ENCODE results near the gene CDC42BPG.
"Not testable (repeated sequence)": the region's sequence is repeated elsewhere in the genome, so short reads cannot be mapped to it uniquely, and the experiment has no call there.

CDC42BPG gene

DNA sequence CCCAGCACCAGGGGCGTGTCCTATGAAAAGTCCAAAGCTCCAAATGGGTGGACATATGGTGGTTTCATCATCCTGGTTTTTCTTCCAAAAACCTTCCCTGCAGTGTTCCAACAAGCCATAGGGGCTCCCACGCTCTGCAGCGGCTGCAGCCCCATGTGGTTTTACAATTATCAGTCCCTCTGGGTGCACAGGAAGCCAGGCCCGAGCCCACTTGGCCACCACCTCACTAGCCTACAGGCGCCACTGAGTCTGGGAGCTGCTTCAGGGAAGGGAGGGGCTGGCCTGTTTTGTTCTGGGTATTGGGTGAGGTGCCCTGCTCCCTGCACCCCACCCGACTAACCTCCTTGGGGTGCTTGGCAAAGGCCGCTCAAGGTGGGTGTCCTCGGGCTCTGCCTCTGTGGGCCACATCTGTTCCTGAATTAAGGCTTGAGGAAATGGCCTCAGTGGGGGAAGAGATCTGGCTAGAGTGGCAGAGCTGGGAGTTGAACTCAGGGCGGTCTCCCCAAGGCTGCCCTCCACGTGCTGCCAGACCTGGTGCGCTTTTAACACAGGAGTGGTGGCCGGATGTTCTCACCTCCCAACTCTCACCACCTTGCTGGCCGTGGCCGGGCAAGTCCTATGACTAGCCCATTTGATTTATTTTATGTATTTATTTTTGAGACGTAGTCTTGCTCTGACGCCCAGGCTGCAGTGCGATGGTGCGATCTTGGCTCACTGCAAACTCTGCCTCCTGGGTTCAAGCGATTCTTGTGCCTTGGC is 5.3 kb upstream of the CDC42BPG start:
- DNase-seq (ENCODE audit: low spot score) = no peak

DNA sequence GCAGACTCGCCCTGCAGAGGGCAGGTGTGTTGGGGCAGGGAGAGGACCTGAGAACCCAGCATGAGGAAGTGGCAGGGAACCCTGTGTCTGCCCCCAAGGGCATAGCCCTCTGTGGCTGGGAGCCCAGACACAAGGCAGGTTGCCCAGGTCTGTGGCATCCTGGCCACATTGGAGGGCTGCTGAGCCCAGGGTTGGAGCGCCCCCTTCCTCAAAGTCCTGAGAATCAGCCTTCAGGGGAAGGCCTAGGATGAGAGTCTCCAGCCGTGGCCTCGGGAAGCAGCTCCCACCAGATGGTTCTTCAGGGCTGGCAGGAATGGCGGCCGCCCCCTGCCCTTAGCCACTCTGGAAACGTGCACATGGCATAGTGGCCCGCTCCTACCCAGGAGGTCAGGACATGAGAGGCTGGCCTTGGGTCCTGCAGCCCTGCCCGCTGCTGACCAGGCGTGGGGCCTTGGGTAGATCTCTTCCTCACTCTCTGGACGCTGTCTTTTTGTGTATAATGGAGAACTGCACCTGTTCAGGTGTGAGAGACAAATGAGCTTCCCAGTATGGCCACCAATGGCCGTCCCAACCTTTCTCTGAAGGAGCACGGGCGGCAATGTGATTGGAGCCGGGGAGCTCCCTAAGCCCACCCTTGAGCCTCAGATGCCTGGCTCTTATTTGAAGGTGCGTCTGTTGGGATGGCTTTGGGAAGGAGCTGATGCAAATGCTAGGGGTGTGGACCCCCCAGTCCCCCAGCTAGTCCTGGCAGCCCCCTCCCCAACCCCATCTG is 4.6 kb upstream of the CDC42BPG start:
- no peak for DNase-seq (ENCODE audit: low spot score)

DNA sequence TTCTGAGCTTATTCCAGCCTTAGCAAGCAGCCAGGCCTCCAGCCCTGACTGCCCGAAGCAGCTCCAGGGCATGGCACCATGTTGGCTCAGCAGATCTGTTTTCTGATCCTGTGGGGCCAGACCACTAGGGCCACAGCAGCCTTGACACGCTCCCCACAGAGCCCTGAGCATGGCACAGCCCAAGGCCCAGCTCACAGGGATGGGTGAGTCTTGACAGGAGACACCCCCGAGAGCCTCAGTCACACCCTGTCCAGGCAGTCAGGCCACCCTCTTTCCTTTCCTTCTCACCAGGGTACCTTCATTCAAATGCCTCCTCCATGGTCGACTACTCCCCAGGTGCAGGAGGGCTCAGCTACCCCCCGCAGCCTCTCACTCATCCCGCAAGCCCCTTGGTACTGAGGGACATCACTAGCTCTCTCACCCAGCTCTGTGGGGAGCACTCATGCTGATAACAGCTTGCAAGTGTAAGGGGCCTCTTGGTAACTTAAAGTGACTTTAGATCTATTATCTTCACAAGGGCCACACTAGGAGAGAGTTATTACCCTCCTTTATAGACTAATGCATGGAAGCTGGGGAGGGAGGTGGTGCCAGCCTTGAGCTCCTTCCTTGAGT is 3.9 kb upstream of the CDC42BPG start:
- DNase-seq (ENCODE audit: low spot score) = no peak

DNA sequence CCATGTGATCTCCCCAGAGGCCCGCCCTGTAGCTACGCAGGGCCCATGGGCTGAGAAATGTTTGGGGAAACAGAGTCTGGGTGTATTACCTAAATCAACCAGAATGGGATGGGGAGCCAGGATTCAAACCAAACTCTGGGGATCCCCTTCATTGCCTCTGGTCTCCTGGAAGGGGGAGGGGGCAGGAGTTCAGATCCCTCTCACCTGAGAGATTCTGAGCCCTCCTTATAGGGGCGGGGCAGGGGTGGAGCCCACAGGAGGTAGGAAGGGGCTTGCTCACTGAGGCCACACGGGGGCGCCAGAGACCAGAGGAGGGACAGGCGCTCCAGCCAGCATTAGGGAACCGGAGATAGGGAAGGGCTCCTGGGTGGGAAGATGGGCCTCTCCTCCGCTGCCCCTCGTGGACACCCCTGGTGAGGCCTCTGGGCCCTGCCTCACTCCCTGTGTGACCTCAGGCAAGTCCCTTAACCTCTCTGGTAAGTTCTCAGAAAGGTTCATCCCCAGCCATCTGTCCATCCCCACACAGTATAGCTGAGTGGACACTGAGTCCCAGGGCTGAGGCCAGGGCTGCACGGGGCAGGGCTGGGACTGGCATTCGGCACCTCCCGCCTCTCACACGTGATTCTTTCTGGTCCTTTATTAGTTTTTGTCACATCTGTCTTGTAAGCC is 2.7 kb upstream of the CDC42BPG start:
- peak; percentile 93 for DNase-seq (ENCODE audit: low spot score)

DNA sequence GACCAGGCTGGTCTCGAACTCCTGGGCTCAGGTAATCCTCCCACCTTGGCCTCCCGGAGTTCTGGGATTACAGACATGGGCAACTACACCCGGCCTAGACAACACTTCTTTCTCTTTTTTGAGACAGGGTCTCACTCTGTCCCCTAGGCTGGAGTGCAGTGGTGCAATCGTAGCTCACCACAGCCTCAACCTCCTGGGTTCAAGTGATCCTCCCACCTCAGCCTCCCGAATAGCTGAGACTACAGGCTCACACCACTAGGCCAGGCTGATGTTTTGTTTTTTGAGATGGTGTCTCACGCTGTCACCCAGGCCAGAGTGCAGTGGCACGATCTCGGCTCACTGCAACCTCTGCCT is 1.3 kb upstream of the CDC42BPG start:
- DNase-seq (ENCODE audit: low spot score) = not testable (repeated sequence)

DNA sequence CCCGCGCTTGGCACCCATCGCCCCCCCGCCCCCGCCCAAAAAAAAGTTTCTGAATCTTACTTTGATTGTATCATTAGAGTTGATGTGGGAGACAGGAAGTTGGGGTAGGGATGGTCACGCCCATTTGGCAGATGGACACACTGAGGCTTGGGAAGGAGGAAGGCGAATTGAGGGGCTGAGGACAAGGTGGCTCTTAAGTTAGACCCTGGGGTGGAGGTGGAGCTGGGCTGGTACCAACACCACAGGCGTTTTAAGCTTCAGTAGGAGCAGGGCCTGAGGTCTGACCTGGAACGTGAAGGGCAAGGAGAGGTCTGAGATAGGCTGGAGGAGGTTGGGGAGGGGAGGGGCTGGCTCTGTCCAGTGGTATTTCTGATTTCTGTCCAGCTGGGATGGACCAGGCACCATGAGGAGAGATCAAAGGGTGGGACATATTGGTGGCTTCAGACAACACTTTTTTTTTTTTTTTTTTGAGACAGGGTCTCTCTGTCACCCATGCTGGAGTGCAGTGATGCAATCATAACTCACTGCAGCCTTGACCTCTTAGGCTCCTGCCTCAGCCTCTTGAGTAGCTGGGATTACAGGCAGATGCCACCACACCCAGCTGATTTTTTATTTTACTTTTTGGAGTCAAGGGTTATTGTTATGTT is 799 bp upstream of the CDC42BPG start:
- no peak for DNase-seq (ENCODE audit: low spot score)

DNA sequence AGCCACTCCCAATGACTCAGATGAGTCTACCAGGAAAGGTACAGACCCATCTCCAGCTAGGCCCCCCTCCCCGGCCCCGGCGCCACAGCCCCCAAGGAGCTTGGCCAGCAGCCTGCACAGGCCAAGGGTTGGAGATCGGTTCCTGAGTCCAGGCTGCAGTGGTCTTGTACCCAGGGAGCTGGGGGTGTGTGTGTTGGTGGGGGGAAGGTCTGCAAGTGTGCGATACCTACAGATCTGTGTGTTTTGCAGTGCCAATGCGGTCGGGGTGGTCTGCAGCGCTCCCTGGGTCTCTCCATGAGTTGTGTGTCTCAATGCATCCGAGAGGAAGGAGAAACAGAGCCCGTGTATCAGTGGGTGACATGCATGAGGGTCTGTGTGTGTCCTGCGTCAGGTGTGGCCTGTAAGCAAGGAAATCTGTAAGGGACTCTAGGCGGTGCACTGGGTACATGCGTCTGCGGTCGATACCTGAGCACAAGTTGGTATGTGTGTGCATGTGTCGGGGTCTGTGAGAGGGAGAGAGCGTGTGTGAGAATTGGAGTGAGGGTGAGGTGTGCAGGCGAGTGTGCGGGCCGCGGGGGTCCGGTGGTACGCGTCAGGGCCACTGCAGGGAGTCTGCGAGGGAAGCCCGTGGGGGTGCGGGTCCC is 645 bp downstream of the CDC42BPG start:
- no peak for DNase-seq (ENCODE audit: low spot score)

DNA sequence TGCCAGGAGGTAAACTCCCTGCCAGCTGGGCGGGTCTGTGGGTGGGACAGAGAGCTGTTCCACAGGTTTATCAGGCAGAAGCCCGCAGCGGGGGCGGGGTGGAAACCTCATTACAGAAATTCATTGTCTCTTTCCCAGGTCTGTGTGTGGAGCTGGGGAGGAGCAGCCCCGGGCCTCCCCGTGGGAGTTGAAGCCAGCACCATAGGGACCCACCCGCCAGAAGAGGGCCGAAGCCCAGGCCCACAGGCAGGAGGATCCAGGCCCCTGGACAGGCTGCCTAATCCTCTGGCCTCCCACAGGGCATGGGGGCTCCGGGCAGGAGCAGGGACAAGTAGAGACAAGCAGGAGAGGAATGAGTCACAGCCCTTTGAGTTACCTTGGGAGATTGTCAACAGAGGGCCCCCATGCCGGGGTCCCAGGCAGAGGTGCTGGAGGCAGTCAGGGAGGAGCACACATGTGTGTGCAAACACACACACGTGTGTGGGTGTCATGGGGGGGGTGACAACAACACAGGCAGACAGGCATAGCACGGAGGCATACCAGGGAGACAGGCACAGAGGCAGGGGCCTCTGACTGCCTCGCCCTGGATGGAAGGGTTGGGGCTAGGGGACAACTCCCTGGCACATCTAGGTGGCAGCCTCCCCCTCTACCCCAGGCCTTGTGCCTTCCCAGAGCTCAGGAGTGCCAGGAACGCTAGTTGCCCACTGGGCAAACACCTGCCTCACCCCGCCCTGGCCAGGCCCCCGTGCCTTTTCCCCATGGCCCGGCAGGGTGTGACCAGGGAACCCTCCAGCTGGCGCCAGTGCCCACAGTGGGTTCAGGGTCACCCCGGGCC is 1.4 kb downstream of the CDC42BPG start:
- DNase-seq (ENCODE audit: low spot score) = no peak

DNA sequence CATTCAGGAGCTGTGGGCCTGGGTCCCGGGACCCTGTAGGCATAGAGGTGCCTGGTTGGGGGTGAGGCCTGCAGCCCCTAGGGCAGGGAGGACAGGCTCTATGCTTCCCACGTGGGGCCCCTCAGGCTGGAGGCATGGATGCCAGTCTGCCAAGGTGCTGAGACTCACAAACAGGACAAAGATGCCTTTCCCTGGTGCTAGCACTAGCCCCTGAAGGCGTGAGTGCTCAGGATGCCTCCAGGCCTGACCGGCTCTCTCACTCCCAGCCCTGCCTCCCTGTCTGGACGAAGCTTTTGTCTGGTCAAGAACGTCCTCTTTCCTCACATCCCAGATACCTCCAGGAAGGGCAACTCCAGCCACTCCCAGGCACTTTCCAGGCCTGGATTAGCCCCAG is 2.1 kb downstream of the CDC42BPG start:
- no peak for DNase-seq (ENCODE audit: low spot score)

DNA sequence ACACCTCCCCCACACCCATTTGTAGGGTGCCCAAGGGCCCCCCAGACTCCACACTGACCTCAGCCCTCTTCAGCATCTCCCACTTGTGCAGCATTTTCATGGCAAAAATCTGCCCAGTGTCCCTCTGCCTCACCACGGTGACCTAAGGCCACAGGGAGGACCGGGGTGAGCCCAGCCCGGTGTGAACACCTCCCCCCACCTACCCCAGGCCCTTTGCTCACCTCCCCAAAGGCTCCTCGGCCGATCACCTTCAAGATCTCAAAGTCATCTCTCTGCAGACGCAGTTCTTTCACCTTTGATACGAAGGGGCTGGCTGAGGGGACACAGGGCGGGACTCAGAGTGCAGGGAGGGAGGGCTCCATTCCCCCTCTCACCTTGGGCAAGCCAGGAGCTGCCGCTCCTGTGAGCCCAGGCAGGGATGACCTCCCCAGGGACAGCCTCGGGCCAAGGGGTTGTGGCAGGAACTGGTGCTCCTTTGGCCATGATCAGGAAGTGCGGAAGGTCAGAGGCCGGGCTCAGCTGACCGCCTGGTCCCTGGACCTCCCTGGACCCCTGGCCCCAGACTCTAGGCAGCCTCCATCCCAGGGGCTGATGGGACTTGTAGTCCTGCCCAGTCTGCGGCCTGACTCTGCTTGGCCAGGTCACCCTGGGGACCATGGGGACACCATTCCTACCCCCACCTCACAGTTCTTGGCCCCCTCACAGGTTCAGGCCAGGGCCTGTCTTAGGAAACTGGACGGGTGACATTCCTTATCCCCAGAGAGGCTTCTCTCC is 2.7 kb downstream of the CDC42BPG start:
- no peak for DNase-seq (ENCODE audit: low spot score)

DNA sequence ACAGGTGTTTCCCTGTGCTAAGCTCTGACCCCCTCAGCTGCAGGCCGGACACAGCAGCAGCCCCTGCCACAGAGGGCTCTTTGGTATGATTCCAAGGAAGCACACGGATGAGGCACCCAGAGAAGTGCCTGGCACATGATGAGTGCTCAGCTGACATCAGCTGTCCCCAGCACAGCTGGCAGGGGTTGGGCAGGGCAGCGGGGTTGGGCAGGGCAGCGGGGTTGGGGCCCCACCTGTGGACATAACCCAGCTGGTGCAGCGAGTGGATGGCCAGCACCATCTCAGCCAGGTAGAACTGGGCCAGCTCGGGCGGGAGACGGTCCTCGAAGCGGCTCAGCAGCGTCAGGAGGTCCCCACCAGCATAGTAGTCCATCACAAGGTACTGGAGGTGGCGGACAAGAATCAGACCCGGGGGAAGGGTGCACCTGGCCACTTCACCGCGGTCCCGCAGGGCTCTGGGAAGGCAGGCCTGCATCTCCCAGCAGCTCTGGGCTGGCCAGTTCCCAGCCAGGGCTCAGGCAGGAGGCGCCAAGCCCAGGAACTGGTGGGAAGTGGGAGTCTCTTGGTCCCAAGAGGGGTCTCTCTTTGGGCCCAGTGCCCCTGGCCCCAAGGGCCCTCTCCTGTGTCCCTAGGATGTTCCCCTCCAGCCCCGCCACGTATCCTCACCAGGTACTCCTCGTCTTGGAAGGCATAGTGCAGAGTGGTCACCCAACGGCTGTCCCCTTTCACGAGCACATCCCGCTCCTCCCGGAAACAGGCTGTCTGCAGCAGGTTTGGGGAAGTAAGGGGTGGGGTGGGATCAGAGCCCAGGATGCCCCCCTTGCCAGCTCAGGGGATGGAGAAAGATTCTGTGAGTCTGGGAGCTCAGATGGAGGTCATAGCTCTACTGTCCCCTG is 4.3 kb downstream of the CDC42BPG start:
- no peak for DNase-seq (ENCODE audit: low spot score)

DNA sequence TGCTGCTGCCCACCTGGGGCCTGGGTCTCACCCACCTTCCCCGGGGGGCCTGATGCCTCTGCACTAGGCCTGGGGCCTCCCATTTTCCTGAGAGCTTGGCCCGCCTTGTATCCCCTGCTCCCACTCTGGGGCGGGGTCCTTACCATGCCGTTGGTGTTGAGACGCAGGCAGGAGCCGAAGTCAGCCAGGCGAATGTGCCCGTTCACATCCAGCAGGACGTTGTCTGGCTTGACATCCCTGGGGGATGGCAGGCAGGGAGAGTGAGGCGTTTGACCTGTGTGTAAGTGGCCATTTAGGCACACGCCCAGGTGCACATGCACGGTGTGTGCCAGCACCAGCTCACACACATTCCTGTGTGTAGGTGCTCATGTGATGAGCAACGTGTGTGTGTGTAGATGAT is 5.1 kb downstream of the CDC42BPG start:
- no peak for DNase-seq (ENCODE audit: low spot score)

DNA sequence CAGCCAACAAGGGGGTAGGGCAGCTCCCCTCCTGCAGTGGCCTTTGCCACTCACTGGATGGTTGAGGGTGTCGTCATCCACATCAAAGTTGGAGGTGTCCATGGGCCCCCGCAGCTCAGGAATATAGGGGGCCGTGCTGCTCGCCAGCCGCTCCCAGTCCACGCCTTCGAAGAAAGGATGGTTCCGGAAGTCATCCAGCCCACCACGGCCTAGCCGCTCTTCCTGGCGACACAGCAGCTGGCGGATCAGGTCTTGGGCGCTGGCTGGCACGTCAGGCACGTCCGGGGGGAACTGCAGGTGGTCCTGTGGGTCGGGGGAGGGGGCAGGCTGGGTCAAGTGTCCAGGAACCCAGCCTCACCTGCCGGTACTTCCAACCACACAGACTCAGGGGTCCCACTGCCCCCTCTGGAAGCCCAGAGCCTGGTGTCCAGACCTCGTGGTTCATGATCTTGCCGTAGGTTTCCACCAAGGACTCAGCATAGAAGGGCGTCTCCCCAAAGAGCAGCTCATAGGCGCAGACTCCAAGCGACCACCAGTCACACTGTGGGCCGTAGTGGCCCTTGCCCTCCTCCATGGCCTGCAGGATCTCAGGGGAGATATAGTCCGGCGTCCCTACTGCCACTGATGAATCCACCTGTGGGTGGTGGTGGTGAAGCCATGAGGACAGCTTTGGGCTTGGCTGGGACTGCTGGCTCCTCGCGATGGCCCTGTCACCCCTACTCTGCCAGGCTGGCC is 5.7 kb downstream of the CDC42BPG start:
- DNase-seq (ENCODE audit: low spot score) = no peak

DNA sequence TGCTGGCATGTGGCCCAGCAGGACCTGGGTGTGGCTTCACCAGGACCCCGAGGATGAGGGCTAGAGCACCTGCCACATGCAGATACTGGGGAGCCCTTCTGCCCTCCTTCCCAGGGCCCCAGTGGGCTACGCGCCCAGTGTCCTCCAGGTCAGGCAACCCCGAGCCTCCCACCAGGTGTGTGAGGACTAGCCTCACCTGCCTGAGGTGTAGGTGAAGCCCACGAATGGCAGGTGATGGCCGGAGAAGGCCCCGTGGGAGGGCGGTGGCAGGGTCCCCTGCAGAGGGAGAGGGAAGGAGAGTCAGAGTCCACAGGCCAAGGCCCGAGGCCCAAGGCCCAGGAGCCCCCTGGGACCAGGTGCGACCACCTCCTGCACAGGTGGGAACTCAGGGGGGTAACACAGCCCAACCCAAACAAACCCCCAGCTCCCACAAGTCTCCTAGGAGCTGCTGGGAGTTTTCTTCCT is 6.5 kb downstream of the CDC42BPG start:
- DNase-seq (ENCODE audit: low spot score) = no peak

DNA sequence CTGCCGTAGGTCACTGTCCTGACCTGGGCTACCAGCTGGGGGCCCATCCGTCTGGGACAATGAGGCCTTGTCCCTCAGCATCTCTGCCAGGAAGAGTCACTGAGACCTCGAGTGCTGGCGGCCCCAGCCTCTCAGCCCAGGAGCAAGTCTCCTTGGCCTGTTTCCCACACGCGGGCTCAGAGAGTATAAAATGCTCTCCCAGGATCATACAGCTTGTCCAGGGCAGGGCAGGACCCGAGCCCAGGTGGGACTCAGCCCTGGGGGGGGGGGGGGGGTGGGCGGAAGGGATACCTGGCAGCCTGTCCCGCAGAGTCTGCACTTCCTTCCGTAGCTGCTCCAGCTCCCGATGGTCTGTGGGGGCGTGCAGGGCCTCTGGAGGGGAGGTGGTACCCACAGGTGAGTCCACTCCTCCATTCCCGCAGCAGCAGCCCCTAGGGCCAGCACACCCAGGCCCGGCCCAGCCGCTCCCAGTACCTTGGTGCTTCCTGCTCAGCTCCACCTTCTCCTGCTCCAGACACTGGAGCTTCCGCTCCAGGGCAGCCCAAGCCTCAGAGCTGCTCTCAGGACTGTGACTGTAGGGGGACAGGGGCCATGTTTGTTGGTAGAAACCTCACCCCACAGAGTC is 7.9 kb downstream of the CDC42BPG start:
- DNase-seq (ENCODE audit: low spot score) = no peak

DNA sequence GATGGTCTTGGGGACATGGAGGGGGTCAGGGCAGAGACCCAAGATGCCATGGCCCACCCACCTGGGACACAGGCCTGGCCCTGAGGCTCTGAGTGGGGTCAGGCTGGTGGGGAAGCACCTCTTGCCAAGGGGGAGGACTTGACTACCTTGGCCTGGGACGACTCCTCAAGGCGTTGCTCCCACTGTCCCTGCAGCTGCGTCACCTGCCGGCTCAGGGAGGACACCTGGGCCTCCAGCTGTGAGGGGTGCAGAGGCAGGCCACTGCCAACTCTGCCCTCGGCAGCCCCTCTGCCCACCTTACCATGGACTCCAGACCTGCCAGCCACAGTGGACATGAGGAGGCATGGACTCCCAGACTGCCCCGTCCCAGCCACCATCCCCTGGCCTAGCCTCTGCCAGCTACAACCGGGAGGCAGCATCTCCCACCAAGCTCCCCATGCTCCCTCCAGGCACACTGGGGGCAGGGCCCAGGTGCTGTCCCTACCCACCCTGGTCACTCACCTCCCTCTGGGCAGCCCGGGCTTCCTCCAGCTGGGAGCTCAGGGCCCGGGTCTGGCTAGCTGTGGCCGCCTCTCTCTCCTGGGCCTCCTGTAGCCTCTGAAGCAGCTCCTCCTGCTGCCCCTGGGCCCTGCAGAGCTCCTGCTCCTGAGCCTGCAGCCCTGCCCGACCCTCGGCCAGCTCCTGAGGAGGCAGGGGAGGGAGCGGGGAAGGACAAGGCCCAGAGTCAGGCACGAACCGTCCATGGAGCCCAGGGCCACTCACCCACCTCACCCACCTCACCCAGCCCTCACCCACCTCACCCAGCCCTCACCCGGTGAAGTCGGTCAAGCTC is 8.6 kb downstream of the CDC42BPG start:
- DNase-seq (ENCODE audit: low spot score) = no peak
